PC-9 (cell line): ENCODE results near the gene JDP2. TPM values are rescaled to one million over a fixed set of nuclear protein-coding genes. Genes with fewer than 3 reads are reported as not detected.

Experiments
- BruUV-seq: library from RNA; stranded (reverse); fragments of 400-500 nt; replicated peaks from 2 replicates; lab custom pipeline; 2021; lab: Mats Ljungman, UMichigan
- CTCF ChIA-PET: fragments of 300-600 bp; sonication (Branson Sonifier 250); formaldehyde crosslinking; loops from one replicate; lab custom pipeline; 2022; ENCODE audit warnings: antibody characterized with exemption; lab: Charles Lee
- POLR2A ChIA-PET: fragments of 300-600 bp; sonication (Branson Sonifier 250); formaldehyde crosslinking; loops from one replicate; lab custom pipeline; 2022; ENCODE audit warnings: antibody characterized with exemption; ENCODE audit not compliant: unreplicated experiment; lab: Charles Lee
- DNase-seq, 2 experiments: peaks; one replicate each; pipeline versions ENCODE4 v3.0.0 to v3.0.0-alpha.2; 2015 to 2022; ENCODE audit warnings: mixed read lengths in 1 of 2
- H2AFZ ChIP-seq: fragments of 200-600 bp; sonication (generic); 2 replicates; pipeline ENCODE4 v1.8.1; 2017; ENCODE audit warnings: antibody characterized with exemption
- H3F3A ChIP-seq: fragments of 200-600 bp; sonication (generic); 2 replicates; pipeline ENCODE4 v1.8.1; 2017; ENCODE audit warnings: antibody characterized with exemption, mild to moderate bottlenecking, low read depth; ENCODE audit not compliant: insufficient read depth
- H3K27ac ChIP-seq: fragments of 200-600 bp; sonication (generic); 2 replicates; pipeline ENCODE4 v1.6.1; 2016; ENCODE audit warnings: mixed run types
- H3K27me3 ChIP-seq: fragments of 200-600 bp; sonication (generic); 2 replicates; pipeline ENCODE4 v1.6.1; 2016; ENCODE audit warnings: low read depth, mixed run types; ENCODE audit not compliant: insufficient read depth
- H3K36me3 ChIP-seq: fragments of 200-600 bp; sonication (generic); 2 replicates; pipeline ENCODE4 v1.6.1; 2016; ENCODE audit warnings: low read depth, mixed run types
- H3K4me1 ChIP-seq: fragments of 200-600 bp; sonication (generic); replicated peaks from 2 replicates; pipeline ENCODE4 v1.6.1; 2016; ENCODE audit warnings: mixed run types; ENCODE audit not compliant: insufficient read depth
- H3K4me2 ChIP-seq: fragments of 200-600 bp; sonication (generic); 2 replicates; pipeline ENCODE4 v1.6.1; 2017; ENCODE audit warnings: mixed run types
- H3K4me3 ChIP-seq: fragments of 200-600 bp; sonication (generic); 2 replicates; pipeline ENCODE4 v1.6.1; 2016; ENCODE audit warnings: mixed run types
- H3K79me2 ChIP-seq: fragments of 200-600 bp; sonication (generic); 2 replicates; pipeline ENCODE4 v1.6.1; 2017; ENCODE audit warnings: low read depth, mixed run types
- H3K9me2 ChIP-seq: fragments of 200-600 bp; sonication (generic); 2 replicates; pipeline ENCODE4 v1.8.1; 2017; ENCODE audit warnings: mild to moderate bottlenecking; ENCODE audit not compliant: insufficient read depth
- H3K9me3 ChIP-seq: fragments of 200-600 bp; sonication (generic); 2 replicates; pipeline ENCODE4 v1.8.1; 2016; ENCODE audit warnings: low read depth; ENCODE audit not compliant: insufficient read depth
- H4K20me1 ChIP-seq: fragments of 200-600 bp; sonication (generic); 2 replicates; pipeline ENCODE4 v1.8.1; 2017; ENCODE audit not compliant: insufficient read depth
- CTCF ChIP-seq: fragments of 200-600 bp; sonication (generic); conservative IDR thresholded peaks from 2 replicates; pipeline ENCODE4 v1.6.1; 2017; ENCODE audit warnings: mixed run types, antibody characterized with exemption, mild to moderate bottlenecking, moderate library complexity
- EZH2 ChIP-seq: fragments of 200-600 bp; sonication (generic); IDR thresholded peaks from 2 replicates; pipeline ENCODE4 v1.8.0; 2017; ENCODE audit warnings: antibody characterized with exemption, low read depth
- intact Hi-C: fragments of 100-400 bp; cut with micrococcal nuclease; formaldehyde crosslinking; loops from one replicate; pipeline ENCODE4 v1.10.0; 2022; ENCODE audit not compliant: unreplicated experiment
- total RNA-seq: library from RNA; stranded (reverse); gene quantifications from 2 replicates; pipeline ENCODE4 v1.2.3, GENCODE V29; 2021

JDP2 gene
- total RNA-seq, 1 experiment from 2014 or later = 186 TPM

- POLR2A ChIA-PET = no interaction called here
- intact Hi-C loops = no loop called here
Observed at GRCh38 chr14:75438486-75439080, 10.8 kb downstream of the JDP2 start.

GRCh38 chr14:75439989-75440388 is 12.2 kb downstream of the JDP2 start:
- Histone ChIP-seq H3K27ac (no peak overlapping the region), H3K4me1 (peaks cover 25% of the 10 kb centered on the region), H2AFZ (no peak overlapping the region), H3K27me3 (no peaks in the 10 kb centered on the region), H3K36me3 (peaks cover 80% of the 10 kb centered on the region), H4K20me1 (peaks cover 37% of the 10 kb centered on the region), H3K4me3 (no peak overlapping the region), H3K79me2 (peaks cover 63% of the 10 kb centered on the region), H3K9me2 (no peaks in the 10 kb centered on the region), H3K4me2 (no peak overlapping the region), H3K9me3 (no peaks in the 10 kb centered on the region), H3F3A (peaks cover 10% of the 10 kb centered on the region; the same call in 1 of the 2 replicates)
- BruUV-seq = no TSS peak
- ChIA-PET CTCF (interaction anchor here (0.5 to 3.8 kb wide), 3 partner anchors 9 to 121 kb away, joined by 3 to 21 read pairs (median 9); no protein-coding TSS in a partner anchor), POLR2A (interaction anchor here (0.7 kb wide), 1 partner anchor 17 kb away, joined by 8 read pairs; no protein-coding TSS in a partner anchor)
- intact Hi-C loops = no loop called here
- TF ChIP-seq EZH2 (no peak), CTCF (no peak)
- no peak for DNase-seq

More at GRCh38 chr14:75438486-75439080, 10.8 kb downstream of the JDP2 start:
- TF ChIP-seq CTCF (no peak), EZH2 (no peak)
- no TSS peak for BruUV-seq
- H3K27ac ChIP-seq = no peak overlapping the region
- H3K36me3 ChIP-seq = peaks cover 81% of the 10 kb centered on the region
- peaks cover 10% of the 10 kb centered on the region; the same call in 1 of the 2 replicates for H3F3A ChIP-seq
- DNase-seq = no peak
- no peak overlapping the region for H3K4me3 ChIP-seq
- H3K9me3 ChIP-seq = no peaks in the 10 kb centered on the region
- no peaks in the 10 kb centered on the region for H3K27me3 ChIP-seq
- H3K9me2 ChIP-seq = no peaks in the 10 kb centered on the region
- CTCF ChIA-PET = interaction anchor here (0.6 kb wide), 1 partner anchor 328 kb away, joined by 4 read pairs; no protein-coding TSS in a partner anchor
- H2AFZ ChIP-seq = no peak overlapping the region
- H4K20me1 ChIP-seq = peaks cover 51% of the 10 kb centered on the region
- peaks cover 25% of the 10 kb centered on the region for H3K4me1 ChIP-seq
- no peak overlapping the region for H3K4me2 ChIP-seq
- H3K79me2 ChIP-seq = peaks cover 63% of the 10 kb centered on the region

- POLR2A ChIA-PET = interaction anchor here (0.6 to 0.9 kb wide), 7 partner anchors 9 to 1142 kb away, joined by 3 to 11 read pairs (median 4); no protein-coding TSS in a partner anchor
- Histone ChIP-seq H4K20me1 (peaks cover 31% of the 10 kb centered on the region), H3K36me3 (peaks cover 84% of the 10 kb centered on the region)
Observed at GRCh38 chr14:75440733-75441477, 13.1 kb downstream of the JDP2 start.

More at GRCh38 chr14:75440733-75441477, 13.1 kb downstream of the JDP2 start:
- no peak for DNase-seq
- H2AFZ ChIP-seq = no peak overlapping the region
- H3K79me2 ChIP-seq = peaks cover 62% of the 10 kb centered on the region
- no peak overlapping the region for H3K4me2 ChIP-seq
- H3K27ac ChIP-seq = no peak overlapping the region
- no peak for TF ChIP-seq EZH2
- TF ChIP-seq CTCF = no peak
- CTCF ChIA-PET = interaction anchor here (0.5 to 3.8 kb wide), 7 partner anchors 10 to 133 kb away, joined by 3 to 22 read pairs (median 4); no protein-coding TSS in a partner anchor
- intact Hi-C loops = loop anchor here (1.0 kb wide), 1 partner anchor 46 kb away; no protein-coding TSS in a partner anchor
- H3F3A ChIP-seq = peaks cover 10% of the 10 kb centered on the region
- peaks cover 25% of the 10 kb centered on the region for H3K4me1 ChIP-seq
- no peaks in the 10 kb centered on the region for H3K9me3 ChIP-seq
- H3K4me3 ChIP-seq = no peak overlapping the region
- H3K9me2 ChIP-seq = no peaks in the 10 kb centered on the region
- no peaks in the 10 kb centered on the region for H3K27me3 ChIP-seq
- no TSS peak for BruUV-seq
